ENCODE measurements around the gene CDY2A.
"Not testable (repeated sequence)": the region's sequence is repeated elsewhere in the genome, so short reads cannot be mapped to it uniquely, and the experiment has no call there.

CDY2A gene

GRCh38 chrY:18025487-18025886 is at the start of gene CDY2A:
TSS of gene CDY2A (plus strand) at chrY:18025787. CDS start at chrY:18026115, 328 bp downstream.
- DNase-seq: not testable (repeated sequence)

- DNase-seq: not testable (repeated sequence)
Measured at GRCh38 chrY:17997586-17997985, 28.0 kb upstream of the CDY2A start.

GRCh38 chrY:17998266-17998665 is 27.3 kb upstream of the CDY2A start:
- DNase-seq: not testable (repeated sequence)

- not testable (repeated sequence) for DNase-seq
Measured at GRCh38 chrY:18023897-18024296, 1.7 kb upstream of the CDY2A start.

GRCh38 chrY:18028845-18029244 is 3.3 kb downstream of the CDY2A start:
- not testable (repeated sequence) for DNase-seq

- not testable (repeated sequence) for DNase-seq
Measured at GRCh38 chrY:18030178-18030577, 4.6 kb downstream of the CDY2A start.

- DNase-seq: not testable (repeated sequence)
Measured at GRCh38 chrY:18034100-18034814, 8.7 kb downstream of the CDY2A start.

GRCh38 chrY:18034864-18035263 is 9.3 kb downstream of the CDY2A start:
- not testable (repeated sequence) for DNase-seq

- DNase-seq: not testable (repeated sequence)
Measured at GRCh38 chrY:18044990-18045389, 19.4 kb downstream of the CDY2A start.

- DNase-seq: not testable (repeated sequence)
Measured at GRCh38 chrY:18048149-18049040, 22.8 kb downstream of the CDY2A start.

GRCh38 chrY:18049061-18049460 is 23.5 kb downstream of the CDY2A start:
- not testable (repeated sequence) for DNase-seq

GRCh38 chrY:18056473-18056872 is 30.9 kb downstream of the CDY2A start:
- not testable (repeated sequence) for DNase-seq

GRCh38 chrY:18073464-18073863 is 47.9 kb downstream of the CDY2A start:
- not testable (repeated sequence) for DNase-seq

Data from activated CD4-positive, alpha-beta T cell treated with anti-CD3 and anti-CD28 coated beads, Interleukin-2, amount 50 U/mL, for 16 hours (primary cell).